K562 (cell line): ENCODE results near the gene EZH1. TPM values are rescaled to one million over a fixed set of nuclear protein-coding genes. Genes with fewer than 3 reads are reported as not detected.

Experiments used
- CEBPB ChIP-seq: fragments of 450-650 bp; IDR thresholded peaks from 2 replicates; pipeline ENCODE4 v1.6.1; 2016; ENCODE audit warnings: missing genetic modification characterization, missing compliant biosample characterization
- COPS2 ChIP-seq: fragments of 450-650 bp; conservative IDR thresholded peaks from 2 replicates; pipeline ENCODE4 v1.6.1; 2016; ENCODE audit warnings: mild to moderate bottlenecking, moderate library complexity
- GTF3C2 ChIP-seq: IDR thresholded peaks from 3 replicates; pipeline ENCODE4 v1.6.1; 2011; ENCODE audit warnings: borderline replicate concordance, mild to moderate bottlenecking, moderate library complexity; ENCODE audit not compliant: insufficient read length; ENCODE audit errors: extremely low read depth
- IRF9 ChIP-seq: fragments of 450-650 bp; IDR thresholded peaks from 2 replicates; pipeline ENCODE4 v1.6.1; 2016; ENCODE audit warnings: missing biosample characterization, missing genetic modification characterization
- KAT8 ChIP-seq: fragments of 450-650 bp; IDR thresholded peaks from 2 replicates; pipeline ENCODE4 v1.6.1; 2016; ENCODE audit warnings: low read depth, mild to moderate bottlenecking
- SAFB2 ChIP-seq: fragments of 200-400 bp; formaldehyde crosslinking; IDR thresholded peaks from 2 replicates; pipeline ENCODE4 v1.6.1; 2018; ENCODE audit warnings: borderline replicate concordance, low read length, low read depth, moderate library complexity; ENCODE audit not compliant: severe bottlenecking
- SAP30 ChIP-seq: fragments of 200-600 bp; sonication (generic); IDR thresholded peaks from 2 replicates; pipeline ENCODE4 v1.6.1; 2012; ENCODE audit warnings: borderline replicate concordance, low read depth, mild to moderate bottlenecking, moderate library complexity, low read length, control low read depth, inconsistent platforms; ENCODE audit not compliant: insufficient read depth, poor library complexity, severe bottlenecking
- SMAD3 ChIP-seq: fragments of 450-650 bp; formaldehyde crosslinking; conservative IDR thresholded peaks from 2 replicates; pipeline ENCODE4 v1.4.0; 2020; ENCODE audit warnings: mild to moderate bottlenecking
- TAL1 ChIP-seq: fragments of 450-650 bp; IDR thresholded peaks from 2 replicates; pipeline ENCODE4 v1.6.1; 2016; ENCODE audit warnings: mild to moderate bottlenecking
- THRA ChIP-seq: fragments of 450-650 bp; IDR thresholded peaks from 2 replicates; pipeline ENCODE4 v1.6.1; 2017; ENCODE audit warnings: mild to moderate bottlenecking, moderate library complexity
- THRB ChIP-seq: fragments of 450-650 bp; formaldehyde crosslinking; conservative IDR thresholded peaks from 2 replicates; pipeline ENCODE4 v1.4.0; 2022; ENCODE audit warnings: mild to moderate bottlenecking, missing genetic modification characterization
- ZBED1 ChIP-seq: IDR thresholded peaks from 2 replicates; pipeline ENCODE4 v1.6.1; 2014
- ZBTB12 ChIP-seq: fragments of 250-450 bp; sonication (Bioruptor Pico); IDR thresholded peaks from 2 replicates; pipeline ENCODE4 v1.4.0; 2020
- ZNF146 ChIP-seq: IDR thresholded peaks from one replicate; pipeline ENCODE4 v1.6.1; 2018; ENCODE audit warnings: missing compliant biosample characterization; ENCODE audit not compliant: unreplicated experiment
- ZNF239 ChIP-seq: fragments of 250-450 bp; sonication (Bioruptor Pico); IDR thresholded peaks from 2 replicates; pipeline ENCODE4 v1.4.0; 2020; ENCODE audit warnings: mild to moderate bottlenecking
- ZNF511 ChIP-seq: sonication (generic); formaldehyde crosslinking; IDR thresholded peaks from 2 replicates; pipeline ENCODE4 v1.8.0; 2022; ENCODE audit warnings: mild to moderate bottlenecking, missing genetic modification reagents
- ZNF830 ChIP-seq: fragments of 250-450 bp; sonication (Bioruptor Pico); IDR thresholded peaks from 2 replicates; pipeline ENCODE4 v1.5.0; 2021; ENCODE audit warnings: mild to moderate bottlenecking
- polyA plus RNA-seq, 8 experiments: library from polyadenylated mRNA; depleted of rRNA in 4 of 8; stranded (reverse) in 5 of 8; unstranded in 3 of 8; fragments of >200 nt; fragmentation: Nextera tagmentation in 2 of 8; fragmentation: Illumina TruSeq in 1 of 8; extraction: Ambion mirVana in 2 of 8; extraction: Trizol in 1 of 8; gene quantifications; 2 replicates each; pipeline versions ENCODE4 v1.2.1 to v1.2.3, GENCODE V29; 2011 to 2014; ENCODE audit warnings: inconsistent platforms in 1 of 8, missing spikeins in 1 of 8
- total RNA-seq, 7 experiments: library from RNA; depleted of rRNA in 6 of 7; stranded (reverse); fragments of >200 nt in 6 of 7; fragmentation: Illumina TruSeq in 2 of 7; extraction: Trizol in 2 of 7; gene quantifications; 2 replicates each; pipeline versions ENCODE4 v1.2.1 to v1.2.3, GENCODE V29; 2011 to 2021; ENCODE audit warnings: low replicate concordance in 1 of 7

Gene EZH1
- total and polyA plus RNA-seq, 9 of the 15 experiments (the other 6 are each of a cell fraction or from before 2014, with no cell fraction given): 8.6 to 40.8 (median 22.9) TPM

- TF ChIP-seq ZNF830: no peak
- no peak for TF ChIP-seq ZNF239
- TF ChIP-seq SMAD3: peak; percentile 88
- TF ChIP-seq ZNF511 (CRISPR knock-in tag): no peak
- no peak for TF ChIP-seq GTF3C2
- peak; percentile 54; the same call in 1 of the 2 replicates for TF ChIP-seq ZBTB12 (CRISPR knock-in tag)
- TF ChIP-seq IRF9: no peak; the same call in 1 of the 2 replicates
- TF ChIP-seq SAFB2: no peak
- peak; percentile 64; the same call in 1 of the 2 replicates for TF ChIP-seq THRB (CRISPR knock-in tag)
- TF ChIP-seq CEBPB: no peak
- TF ChIP-seq THRA: no peak
- no peak for TF ChIP-seq ZNF146 (CRISPR knock-in tag)
- no peak for TF ChIP-seq COPS2
- TF ChIP-seq TAL1: peak; percentile 100
- TF ChIP-seq SAP30: no peak
- no peak for TF ChIP-seq KAT8
- peak; percentile 96 for TF ChIP-seq ZBED1
Observed at GRCh38 chr17:42698736-42699414, 46.0 kb downstream of the EZH1 start (continued).
